Activated effector memory CD4-positive, alpha-beta T cell treated with anti-CD3 and anti-CD28 coated beads, Interleukin-2, amount 50 U/mL, for 16 hours (primary cell): Measurements from ENCODE around the gene MRPL4.
"Not testable (repeated sequence)": the region's sequence is repeated elsewhere in the genome, so short reads cannot be mapped to it uniquely, and the experiment has no call there.

Experiments
- DNase-seq: peaks from one replicate; pipeline ENCODE4 v3.0.0-alpha.2; 2020

Gene MRPL4

GRCh38 chr19:10230861-10231611 is 21.0 kb upstream of the MRPL4 start, which contains the start of gene S1PR2:
TSS of gene S1PR2 (minus strand) at chr19:10231331. CDS start at chr19:10224905, 6,426 bp downstream.
- DNase-seq = peak; percentile 90

- DNase-seq = no peak
These were observed 20.3 kb upstream of the MRPL4 start for GRCh38 chr19:10231612-10232228.

DNA sequence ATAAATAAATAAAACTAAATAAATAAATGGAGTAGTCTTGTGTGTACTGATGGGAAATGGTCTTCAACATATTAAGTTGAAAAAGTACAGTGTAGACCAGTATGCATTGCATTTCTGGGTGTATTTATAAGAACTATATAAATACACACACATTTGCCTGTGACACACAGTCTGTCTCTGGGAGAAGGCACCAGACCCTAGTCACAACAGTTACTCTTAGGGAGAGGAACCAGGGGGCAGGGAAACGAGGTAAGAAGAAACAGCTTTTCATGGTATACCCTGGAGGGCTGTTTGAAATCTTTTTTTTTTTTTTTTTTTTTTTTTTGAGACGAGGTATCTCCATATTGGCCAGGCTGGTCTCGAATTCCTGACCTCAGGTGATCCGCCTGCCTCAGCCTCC is 18.1 kb upstream of the MRPL4 start:
- no peak for DNase-seq

GRCh38 chr19:10235003-10235402 is 17.0 kb upstream of the MRPL4 start:
- no peak for DNase-seq

DNA sequence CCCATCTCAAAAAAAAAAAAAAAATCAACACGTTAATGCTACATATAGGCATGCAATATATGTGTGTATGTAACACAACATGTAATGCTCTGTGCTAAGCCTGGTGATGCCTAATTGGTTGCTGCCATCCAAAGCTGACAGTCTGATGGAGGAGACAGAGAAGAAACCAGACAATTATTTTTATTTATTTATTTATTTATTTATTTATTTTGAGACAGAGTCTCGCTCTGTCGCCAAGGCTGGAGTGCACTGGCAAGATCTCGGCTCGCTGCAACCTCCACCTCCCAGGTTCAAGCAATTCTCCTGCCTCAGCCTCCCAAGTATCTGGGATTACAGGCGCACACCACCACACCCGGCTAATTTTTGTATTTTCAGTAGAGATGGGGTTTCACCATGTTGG is 16.6 kb upstream of the MRPL4 start:
- not testable (repeated sequence) for DNase-seq

- no peak for DNase-seq
These were observed 14.3 kb upstream of the MRPL4 start for GRCh38 chr19:10237702-10238101.

DNA sequence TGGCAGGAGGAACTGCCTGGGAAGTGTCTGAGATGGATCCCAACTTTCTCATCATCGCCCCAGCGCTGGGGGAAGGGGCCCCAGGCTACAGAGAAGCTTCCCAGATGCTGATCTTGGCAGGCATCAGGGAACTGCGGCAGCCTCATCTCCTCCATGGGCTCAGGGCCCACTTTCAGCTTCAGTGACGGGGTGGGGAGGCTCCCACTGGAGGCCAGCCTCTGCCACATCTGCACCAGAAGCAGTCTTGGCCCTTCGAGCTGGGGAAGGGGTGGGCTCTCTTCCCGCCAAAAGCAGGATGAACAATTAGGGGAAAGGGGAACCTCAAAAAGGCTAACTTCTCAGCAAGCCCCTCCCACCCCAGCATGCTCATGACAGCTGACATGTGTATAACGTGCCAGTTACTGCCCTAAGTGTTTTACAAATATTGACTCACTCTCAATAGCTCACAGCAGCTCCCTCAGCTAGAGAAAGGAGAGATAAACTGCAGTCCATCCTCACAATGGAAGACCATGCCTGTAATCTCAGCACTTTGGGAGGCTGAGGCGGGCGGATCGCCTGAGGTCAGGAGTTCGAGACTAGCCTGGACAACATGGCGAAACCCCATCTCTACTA is 13.7 kb upstream of the MRPL4 start:
- DNase-seq = no peak

DNA sequence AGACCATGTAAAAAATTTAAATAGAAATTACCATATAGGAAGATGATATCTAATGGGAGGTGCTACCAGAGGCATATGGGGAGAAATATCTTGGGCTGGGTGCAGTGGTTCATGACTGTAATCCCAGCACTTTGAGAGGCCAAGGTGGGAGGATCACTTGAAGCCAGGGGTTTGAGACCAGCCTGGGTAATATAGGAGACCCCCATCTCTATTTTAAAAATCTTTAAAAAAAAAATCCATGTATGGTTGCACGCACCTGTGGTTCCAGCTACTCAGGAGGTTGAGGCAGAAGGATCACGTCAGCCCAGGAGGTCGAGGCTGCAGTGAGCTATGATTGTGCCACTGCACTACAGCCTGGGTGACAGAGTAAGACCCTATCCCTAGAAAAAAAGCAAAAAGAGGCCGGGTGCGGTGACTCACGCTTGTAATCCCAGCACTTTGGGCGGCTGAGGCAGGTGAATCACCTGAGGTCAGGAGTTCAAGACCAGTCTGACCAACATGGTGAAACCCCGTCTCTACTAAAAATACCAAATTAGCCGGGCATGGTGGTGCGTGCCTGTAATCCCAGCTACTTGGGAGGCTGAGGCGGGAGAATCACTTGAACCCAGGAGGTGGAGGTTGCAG is 10.1 kb upstream of the MRPL4 start:
- DNase-seq = not testable (repeated sequence)

DNA sequence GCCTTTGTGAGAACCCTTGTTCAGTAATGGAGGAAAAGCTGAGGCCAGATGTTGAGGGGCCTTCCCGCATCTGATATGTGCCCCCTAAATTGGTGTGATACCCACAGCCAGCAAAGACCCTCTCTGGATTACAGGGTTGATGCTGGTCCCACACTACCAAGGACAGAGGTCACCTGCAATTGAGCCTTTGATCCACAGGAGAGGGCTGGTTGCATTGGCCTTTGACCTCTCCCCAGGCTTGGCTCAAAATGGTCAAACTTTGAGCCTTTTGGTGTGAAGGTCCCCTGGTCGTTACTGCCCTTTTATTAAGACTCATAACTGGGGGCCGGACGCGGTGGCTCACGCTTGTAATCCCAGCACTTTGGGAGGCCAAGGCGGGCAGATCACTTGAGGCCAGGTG is 8.4 kb upstream of the MRPL4 start:
- DNase-seq = no peak

DNA sequence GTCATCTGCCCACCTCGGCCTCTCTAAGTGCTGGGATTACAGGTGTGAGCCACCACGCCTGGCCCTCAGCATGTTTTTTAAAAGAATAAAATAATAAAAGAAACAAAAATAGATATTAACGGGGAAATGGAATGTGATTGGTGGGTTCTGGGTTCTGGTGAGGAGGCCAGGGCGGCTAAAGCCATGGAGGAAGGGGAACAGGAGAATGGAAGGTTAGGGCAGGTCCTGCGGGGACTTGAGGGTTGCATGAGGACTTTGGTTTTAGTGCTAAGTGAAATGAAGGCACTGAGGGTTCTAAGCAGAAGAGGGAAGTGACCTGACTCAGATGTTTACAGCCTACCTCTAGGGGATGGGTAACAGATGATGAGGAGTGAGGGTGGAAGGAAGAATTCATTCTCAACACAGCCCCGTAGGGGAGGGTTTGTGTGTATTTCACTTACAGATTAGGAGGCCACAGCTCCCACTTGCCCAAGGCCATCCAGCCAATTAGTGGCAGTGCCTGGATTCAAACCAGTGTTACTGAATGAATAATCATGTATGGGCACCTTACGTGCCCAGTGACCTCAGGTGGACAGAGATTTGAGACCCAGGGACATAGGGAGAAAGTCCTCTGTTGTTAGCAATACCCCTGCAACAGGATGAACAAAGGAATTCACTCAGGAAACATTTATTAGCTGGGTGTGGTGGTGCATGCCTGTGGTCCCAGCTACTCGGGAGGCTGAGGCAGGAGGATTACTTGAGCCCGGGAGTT is 6.7 kb upstream of the MRPL4 start:
- no peak for DNase-seq

DNA sequence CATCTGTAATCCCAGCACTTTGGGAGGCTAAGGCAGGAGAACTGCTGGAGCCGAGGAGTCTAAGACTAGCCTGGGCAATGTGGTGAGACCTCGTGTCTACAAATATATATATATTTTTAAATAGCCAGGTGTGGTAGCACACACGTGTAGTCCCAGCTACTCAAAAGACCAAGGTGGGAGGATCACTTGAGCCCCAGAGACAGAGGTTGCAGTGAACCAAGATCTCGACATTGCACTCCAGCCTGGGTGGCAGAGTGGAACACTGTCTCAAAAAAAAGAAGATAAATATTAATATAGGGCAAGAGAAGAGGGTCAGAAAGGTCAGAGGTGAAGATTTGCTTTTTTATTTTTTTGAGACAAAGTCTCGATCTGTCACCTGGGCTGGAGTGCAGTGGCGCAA is 5.5 kb upstream of the MRPL4 start:
- no peak for DNase-seq

GRCh38 chr19:10252707-10253106 is 693 bp downstream of the MRPL4 start:
- DNase-seq = no peak

- DNase-seq = no peak
These were observed 2.2 kb downstream of the MRPL4 start for GRCh38 chr19:10254244-10254643.

- DNase-seq = no peak
These were observed 3.3 kb downstream of the MRPL4 start for GRCh38 chr19:10255358-10255757.

- DNase-seq = no peak
These were observed 4.5 kb downstream of the MRPL4 start for GRCh38 chr19:10256551-10256950.

- no peak for DNase-seq
These were observed 5.1 kb downstream of the MRPL4 start for GRCh38 chr19:10256970-10257615.

- no peak for DNase-seq
These were observed 6.2 kb downstream of the MRPL4 start for GRCh38 chr19:10258080-10258710.

DNA sequence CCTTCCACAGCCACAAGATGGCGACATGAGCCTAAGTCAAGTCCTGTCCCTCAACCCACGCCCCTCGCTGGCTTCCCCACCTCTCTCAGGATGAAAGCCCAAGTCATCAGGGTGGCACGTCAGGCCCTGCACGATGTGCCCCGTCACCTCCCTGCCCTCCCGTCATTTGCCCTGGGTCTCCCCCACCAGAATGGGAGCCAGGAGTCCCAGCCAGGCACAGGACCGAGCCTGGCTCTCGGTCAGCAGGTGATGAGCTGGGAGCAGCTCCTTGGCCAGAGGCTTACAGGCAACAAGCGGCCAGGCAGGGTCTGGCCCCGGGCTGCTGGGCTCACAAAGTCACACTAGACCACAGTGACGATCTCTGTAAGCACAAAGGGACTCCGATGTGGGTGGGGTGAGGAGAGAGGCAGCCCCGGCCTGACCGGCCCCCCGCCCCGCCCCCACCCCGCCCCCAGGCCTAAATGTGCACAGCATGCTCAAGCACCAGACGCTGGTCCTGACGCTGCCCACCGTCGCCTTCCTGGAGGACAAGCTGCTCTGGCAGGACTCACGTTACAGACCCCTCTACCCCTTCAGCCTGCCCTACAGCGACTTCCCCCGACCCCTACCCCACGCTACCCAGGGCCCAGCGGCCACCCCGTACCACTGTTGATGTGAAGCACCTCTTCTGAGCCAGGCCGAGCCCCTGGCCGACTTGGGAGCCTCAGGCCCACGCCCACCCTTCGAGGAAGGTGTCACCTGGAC is 7.3 kb downstream of the MRPL4 start:
- DNase-seq = peak; percentile 96

DNA sequence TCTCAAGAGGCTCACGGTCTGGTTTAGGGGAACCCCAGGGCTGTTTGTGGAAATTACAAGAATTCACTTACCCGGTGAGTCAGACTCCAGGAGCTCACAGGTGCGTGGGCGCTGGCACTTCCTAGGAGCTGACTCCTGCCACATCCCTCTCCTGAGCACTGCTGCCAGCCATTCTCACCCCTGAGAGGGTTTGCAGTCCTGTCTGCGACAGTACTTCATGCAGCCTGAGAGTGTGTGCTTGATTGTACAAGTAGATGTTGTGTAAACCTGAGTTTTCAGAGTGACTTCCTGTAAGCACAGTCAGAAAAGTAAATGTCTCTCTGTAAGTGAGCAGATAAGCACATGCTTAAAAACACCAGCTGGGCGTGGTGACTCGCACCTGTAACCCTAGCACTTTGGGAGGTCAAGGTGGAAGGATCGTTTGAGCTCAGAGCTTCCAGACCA is 8.1 kb downstream of the MRPL4 start:
- DNase-seq = peak; percentile 88

GRCh38 chr19:10262771-10263170 is 10.8 kb downstream of the MRPL4 start:
- DNase-seq = no peak

DNA sequence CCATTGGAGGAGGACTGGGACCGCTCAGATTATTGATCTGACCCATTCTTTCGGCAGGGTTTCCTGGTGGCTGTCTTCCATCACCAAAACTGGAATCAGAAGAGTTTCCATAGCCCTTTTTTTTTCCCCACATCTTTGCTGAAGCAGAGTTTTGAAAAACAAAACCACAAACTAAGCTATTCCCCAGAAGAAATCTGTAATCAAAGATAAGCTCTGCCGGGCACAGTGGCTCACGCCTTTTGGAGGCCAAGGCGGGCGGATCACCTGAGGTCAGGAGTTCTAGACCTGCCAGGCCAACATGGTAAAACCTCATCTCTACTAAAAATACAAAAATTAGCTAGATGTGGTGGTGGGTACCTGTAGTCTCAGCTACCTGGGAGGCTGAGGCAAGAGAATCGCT is 14.7 kb downstream of the MRPL4 start:
- DNase-seq = no peak
